Spinal cord (tissue), 10 donors: ENCODE measurements around the gene SLC39A5. TPM values are rescaled to one million over a fixed set of nuclear protein-coding genes. Genes with fewer than 3 reads are reported as not detected.
A peak's percentile ranks its signal among the peaks of the same experiment; 100 is the strongest.

Experiments used
- DNase-seq, 6 donors: peaks; one replicate each; pipeline versions ENCODE4 v3.0.0 to v3.0.0-alpha.2; 2013 to 2015; ENCODE audit warnings: low spot score in 6 of 6, low read depth in 4 of 6
- H3K27ac ChIP-seq: one replicate; pipeline ENCODE4 v1.5.1; 2013; ENCODE audit warnings: low read depth, low read length, control low read depth
- H3K27me3 ChIP-seq: one replicate; pipeline ENCODE4 v1.6.1; 2013; ENCODE audit warnings: low read length; ENCODE audit not compliant: control insufficient read depth, insufficient read depth
- H3K36me3 ChIP-seq: one replicate; pipeline ENCODE4 v1.6.1; 2013; ENCODE audit warnings: low read length; ENCODE audit not compliant: control insufficient read depth, insufficient read depth
- H3K4me1 ChIP-seq: one replicate; pipeline ENCODE4 v1.6.1; 2013; ENCODE audit warnings: low read length; ENCODE audit not compliant: control insufficient read depth, insufficient read depth
- H3K4me3 ChIP-seq: one replicate; pipeline ENCODE4 v1.5.1; 2013; ENCODE audit warnings: low read depth, low read length, control low read depth
- H3K9me3 ChIP-seq: one replicate; pipeline ENCODE4 v1.6.1; 2013; ENCODE audit warnings: low read length; ENCODE audit not compliant: control insufficient read depth, insufficient read depth
- WGBS: methylation state at CpG from one replicate; pipeline ENCODE4 v1.1.5; 2013; ENCODE audit warnings: missing lambda C conversion rate; ENCODE audit not compliant: insufficient coverage; 5-methylcytosine and 5-hydroxymethylcytosine counted together
- polyA plus RNA-seq, 2 donors: library from polyadenylated mRNA; unstranded; fragments of 120-200 nt; gene quantifications; one replicate each; pipeline ENCODE4 v1.2.1, GENCODE V29; 2013; ENCODE audit not compliant: insufficient read length in 2 of 2
- total RNA-seq, 2 donors: library from RNA; depleted of rRNA in 1 of 2; stranded (reverse); fragments of 120-200 nt in 1 of 2; fragments of >200 nt in 1 of 2; gene quantifications; one replicate each; pipeline versions ENCODE4 v1.2.3 to v1.2.4, GENCODE V29; 2013 to 2014
- donor health status: healthy.

The SLC39A5 gene
- total and polyA plus RNA-seq, 4 donors: 0.60 to 1.9 (median 0.66) TPM; not detected in 1

GRCh38 chr12:56212361-56212760, 17.5 kb upstream of the SLC39A5 start:
- H3K4me1 ChIP-seq: no peaks in the 10 kb centered on the region
- no peak overlapping the region for H3K4me3 ChIP-seq
- H3K27ac ChIP-seq: no peak overlapping the region
- H3K27me3 ChIP-seq: no peaks in the 10 kb centered on the region
- WGBS: no CpG with 5 or more reads among the region's 1 CpG
- H3K9me3 ChIP-seq: no peaks in the 10 kb centered on the region
- no peak for DNase-seq
- peaks cover 88% of the 10 kb centered on the region for H3K36me3 ChIP-seq

DNA sequence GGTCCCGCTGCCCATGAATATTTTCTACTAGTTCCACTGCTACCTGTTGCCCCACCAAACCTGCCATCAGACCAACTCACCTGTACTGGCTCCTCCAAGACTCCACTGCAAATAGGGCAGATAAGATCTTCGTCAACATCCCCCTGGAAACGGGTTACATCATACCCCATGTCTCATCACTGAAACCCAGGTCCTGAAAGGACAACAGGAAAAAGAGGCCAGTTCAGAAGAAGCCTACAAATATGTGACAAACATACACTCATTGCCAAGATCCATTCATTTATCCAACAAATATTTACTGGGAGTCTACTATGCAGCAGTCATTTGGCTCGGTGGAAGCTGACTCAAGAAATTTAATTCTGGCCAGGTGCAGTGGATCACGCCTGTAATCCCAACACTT, 16.0 kb upstream of the SLC39A5 start:
- H3K27ac ChIP-seq: no peak overlapping the region
- H3K36me3 ChIP-seq: peaks cover 79% of the 10 kb centered on the region
- H3K9me3 ChIP-seq: no peaks in the 10 kb centered on the region
- DNase-seq: no peak
- no peaks in the 10 kb centered on the region for H3K27me3 ChIP-seq
- 100% methylated on average over 3 of the region's 5 CpGs for WGBS
- H3K4me3 ChIP-seq: no peak overlapping the region
- no peaks in the 10 kb centered on the region for H3K4me1 ChIP-seq

DNA sequence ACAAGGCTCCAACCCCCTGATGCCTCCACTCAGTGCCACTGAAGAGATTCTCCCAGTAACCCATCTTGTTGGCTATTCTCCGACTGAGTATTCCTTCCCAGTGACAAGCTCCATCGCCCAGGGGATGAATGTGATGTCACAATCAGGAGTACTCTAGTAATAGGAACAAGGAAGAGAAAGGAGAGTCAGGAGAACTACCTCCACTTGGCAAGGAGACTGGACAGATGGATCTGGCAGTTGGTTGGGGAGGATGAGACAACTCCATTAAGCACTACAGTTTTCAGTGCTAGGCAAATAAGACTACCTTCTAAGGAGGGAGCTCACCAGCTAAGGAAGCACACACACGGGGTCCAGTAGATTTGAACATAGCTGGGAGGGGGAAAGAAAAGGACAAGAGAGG, 13.4 kb upstream of the SLC39A5 start:
- peaks cover 55% of the 10 kb centered on the region for H3K36me3 ChIP-seq

GRCh38 chr12:56219840-56220239, 10.0 kb upstream of the SLC39A5 start:
- WGBS: 93% methylated on average over 3 of the region's 9 CpGs
- peaks cover 40% of the 10 kb centered on the region for H3K4me1 ChIP-seq
- DNase-seq: no peak
- H3K27ac ChIP-seq: no peak overlapping the region
- H3K4me3 ChIP-seq: no peak overlapping the region
- H3K27me3 ChIP-seq: no peaks in the 10 kb centered on the region
- peaks cover 23% of the 10 kb centered on the region for H3K36me3 ChIP-seq
- H3K9me3 ChIP-seq: no peaks in the 10 kb centered on the region

More for the DNA sequence above, 13.4 kb upstream of the SLC39A5 start:
- Histone ChIP-seq H3K4me3 (no peak overlapping the region), H3K4me1 (peaks cover 15% of the 10 kb centered on the region), H3K9me3 (no peaks in the 10 kb centered on the region), H3K27me3 (no peaks in the 10 kb centered on the region), H3K27ac (no peak overlapping the region)
- no peak for DNase-seq
- WGBS: 100% methylated on average over 3 of the region's 3 CpGs

GRCh38 chr12:56220611-56221231, 9.1 kb upstream of the SLC39A5 start:
- Histone ChIP-seq H3K36me3 (peaks cover 14% of the 10 kb centered on the region), H3K4me1 (peaks cover 48% of the 10 kb centered on the region), H3K27me3 (no peaks in the 10 kb centered on the region), H3K27ac (peak overlapping the region; percentile 100), H3K4me3 (peak overlapping the region; percentile 96), H3K9me3 (no peaks in the 10 kb centered on the region)
- 34% methylated on average over 5 of the region's 10 CpGs for WGBS
- DNase-seq: no peak

GRCh38 chr12:56221232-56221756, 8.6 kb upstream of the SLC39A5 start:
- WGBS: 0% methylated on average over 21 of the region's 21 CpGs

DNA sequence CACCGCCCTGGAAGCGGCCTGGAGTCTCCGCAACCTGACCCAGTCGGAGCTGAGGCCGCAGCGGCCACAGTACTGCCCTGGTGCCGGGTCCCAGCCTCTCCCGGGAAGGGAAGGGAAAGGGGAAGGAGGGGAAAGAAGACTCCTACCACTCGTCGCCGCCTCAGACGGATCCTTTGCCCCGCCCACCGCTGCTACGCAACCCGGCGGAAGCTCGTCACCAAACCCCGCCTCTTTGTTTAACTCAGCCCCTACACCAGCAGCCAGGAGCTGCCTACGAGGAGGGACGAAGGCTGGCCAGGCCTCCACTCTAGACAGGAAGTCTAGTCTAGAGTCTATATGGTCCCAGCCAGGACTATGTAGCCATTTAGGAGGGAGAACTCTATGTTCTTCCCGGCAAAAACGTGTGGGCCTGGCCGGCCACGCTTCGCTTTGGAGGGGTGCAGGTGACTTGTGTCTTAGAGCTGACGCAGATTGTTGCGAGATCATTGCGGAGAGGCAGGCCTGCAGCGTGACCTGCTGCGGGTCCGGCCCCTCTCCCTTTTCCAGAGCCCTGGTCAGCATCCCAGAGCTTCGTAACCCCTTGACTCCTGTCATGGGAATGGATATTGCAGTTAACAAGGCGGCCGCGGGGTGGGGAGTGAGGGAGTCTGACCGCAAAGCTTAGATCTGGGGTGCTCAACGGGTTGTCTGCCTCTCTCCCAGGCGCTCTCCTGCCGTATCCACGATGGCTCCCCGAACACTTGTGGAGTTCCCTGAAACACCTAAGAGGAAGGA, 7.9 kb upstream of the SLC39A5 start, which contains the start of gene RNF41:
Gene RNF41, minus strand, starts transcription at position 166 of the 774 bp plus-strand sequence. CDS start 7,875 bp downstream, outside the sequence.
- Histone ChIP-seq H3K27me3 (no peaks in the 10 kb centered on the region), H3K9me3 (no peaks in the 10 kb centered on the region), H3K4me3 (peak within 1 kb of the TSS; percentile 96), H3K4me1 (peaks cover 48% of the 10 kb centered on the region), H3K27ac (peak within 1 kb of the TSS; percentile 100), H3K36me3 (peaks cover 16% of the 10 kb centered on the region)
- DNase-seq: peak; percentile 90 to 99 (median 94)
- 2% methylated on average over 31 of the region's 42 CpGs for WGBS

More at GRCh38 chr12:56221232-56221756, 8.6 kb upstream of the SLC39A5 start:
- peak overlapping the region; percentile 100 for H3K27ac ChIP-seq
- H3K27me3 ChIP-seq: no peaks in the 10 kb centered on the region
- peak in 5 of 6 donors; percentile 50 to 92 (median 54) for DNase-seq
- H3K9me3 ChIP-seq: no peaks in the 10 kb centered on the region
- H3K36me3 ChIP-seq: peaks cover 18% of the 10 kb centered on the region
- peaks cover 48% of the 10 kb centered on the region for H3K4me1 ChIP-seq
- peak overlapping the region; percentile 96 for H3K4me3 ChIP-seq

- WGBS: no CpG with 5 or more reads among the region's 4 CpGs
- Histone ChIP-seq H3K4me3 (peak overlapping the region; percentile 96), H3K4me1 (peaks cover 48% of the 10 kb centered on the region), H3K27ac (peak overlapping the region; percentile 100), H3K9me3 (no peaks in the 10 kb centered on the region), H3K27me3 (no peaks in the 10 kb centered on the region), H3K36me3 (peaks cover 12% of the 10 kb centered on the region)
- peak in 1 of 6 donors; percentile 13 for DNase-seq
These were observed 7.3 kb upstream of the SLC39A5 start for GRCh38 chr12:56222531-56222895.

DNA sequence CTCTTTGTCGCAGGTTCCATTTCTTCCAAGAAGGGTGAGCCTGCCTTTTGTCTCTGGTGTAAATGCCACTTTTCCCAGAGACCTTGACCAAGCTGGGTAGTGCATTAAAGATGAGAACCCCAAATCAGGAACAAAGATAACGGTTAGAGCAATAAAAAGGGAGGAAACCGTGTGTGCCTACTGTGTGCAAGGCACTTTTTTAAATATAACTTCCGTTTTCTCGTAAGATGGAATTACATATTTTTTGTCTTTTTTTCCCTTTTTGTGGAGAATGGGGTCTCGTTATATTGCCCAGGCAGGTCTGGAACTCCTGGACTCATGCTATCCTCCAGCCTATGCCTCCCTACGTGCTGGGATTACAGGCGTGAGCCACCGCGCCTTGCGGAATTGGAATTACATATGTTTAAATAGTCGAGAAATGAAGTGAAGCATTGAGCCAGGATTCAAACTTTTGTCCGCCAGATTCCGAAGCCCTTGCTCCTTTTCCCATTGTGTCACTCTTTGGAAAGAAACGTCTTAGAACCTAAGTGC, 6.2 kb upstream of the SLC39A5 start:
- Histone ChIP-seq H3K4me3 (peak overlapping the region; percentile 78), H3K27ac (peak overlapping the region; percentile 91), H3K4me1 (peaks cover 48% of the 10 kb centered on the region), H3K36me3 (peaks cover 13% of the 10 kb centered on the region), H3K27me3 (no peaks in the 10 kb centered on the region), H3K9me3 (no peaks in the 10 kb centered on the region)
- WGBS: 0% methylated on average over 3 of the region's 15 CpGs
- DNase-seq: no peak
